ENCODE data around the gene CEBPB. TPM values are rescaled to one million over a fixed set of nuclear protein-coding genes. Genes with fewer than 3 reads are reported as not detected.

The CEBPB gene
- total RNA-seq, 1 donor from 2014 or later, result 19.6 TPM

DNA sequence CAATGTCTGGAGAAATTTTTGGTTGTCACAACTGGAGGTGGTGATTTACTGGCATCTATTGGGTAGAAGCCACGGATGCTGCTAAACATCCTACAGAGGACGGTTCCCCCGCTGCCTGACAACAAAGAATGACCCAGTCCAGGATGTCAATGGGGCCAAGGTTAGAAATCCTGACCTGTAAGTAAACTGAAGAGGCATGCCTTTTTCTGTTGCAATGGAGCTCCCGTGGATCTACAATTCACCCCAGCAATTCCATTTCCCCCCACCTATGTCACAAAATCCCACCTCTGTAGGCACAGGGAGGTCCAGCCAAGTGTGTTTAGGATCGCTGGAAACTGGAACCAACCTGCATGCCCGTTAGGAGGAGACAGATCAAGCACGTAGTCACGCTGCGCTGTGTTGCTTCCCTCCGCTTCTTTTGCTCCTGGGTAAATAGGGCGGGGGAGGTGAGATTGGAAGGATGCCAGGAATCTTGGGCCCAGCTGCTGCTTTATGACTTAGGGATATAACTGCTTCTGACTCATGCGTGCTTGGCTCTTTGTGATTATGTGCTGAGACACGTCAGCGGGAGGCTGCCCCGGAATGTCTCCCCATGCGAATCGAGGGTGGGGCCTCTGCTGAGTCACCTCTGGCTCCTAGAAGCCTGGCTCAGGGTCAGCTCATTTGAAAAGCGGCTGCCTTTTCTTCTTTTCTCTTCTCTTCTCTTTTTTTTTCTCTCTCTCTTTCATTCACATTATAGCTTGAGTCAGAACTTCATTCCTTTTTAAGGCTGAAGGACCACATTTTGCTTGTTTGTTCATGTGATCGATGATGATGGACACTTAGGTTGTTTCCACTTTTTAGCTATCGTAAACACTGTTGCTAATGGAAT, 24.7 kb upstream of the CEBPB start:
- H3K4me3 Mint-ChIP-seq (ENCODE audit: low read depth), result peak overlapping the region; percentile 35
- peak; percentile 47 for DNase-seq (ENCODE audit: low spot score, unreplicated experiment)
- peak overlapping the region; percentile 91 for H3K27ac Mint-ChIP-seq
- TF ChIP-seq, protein P1, sequence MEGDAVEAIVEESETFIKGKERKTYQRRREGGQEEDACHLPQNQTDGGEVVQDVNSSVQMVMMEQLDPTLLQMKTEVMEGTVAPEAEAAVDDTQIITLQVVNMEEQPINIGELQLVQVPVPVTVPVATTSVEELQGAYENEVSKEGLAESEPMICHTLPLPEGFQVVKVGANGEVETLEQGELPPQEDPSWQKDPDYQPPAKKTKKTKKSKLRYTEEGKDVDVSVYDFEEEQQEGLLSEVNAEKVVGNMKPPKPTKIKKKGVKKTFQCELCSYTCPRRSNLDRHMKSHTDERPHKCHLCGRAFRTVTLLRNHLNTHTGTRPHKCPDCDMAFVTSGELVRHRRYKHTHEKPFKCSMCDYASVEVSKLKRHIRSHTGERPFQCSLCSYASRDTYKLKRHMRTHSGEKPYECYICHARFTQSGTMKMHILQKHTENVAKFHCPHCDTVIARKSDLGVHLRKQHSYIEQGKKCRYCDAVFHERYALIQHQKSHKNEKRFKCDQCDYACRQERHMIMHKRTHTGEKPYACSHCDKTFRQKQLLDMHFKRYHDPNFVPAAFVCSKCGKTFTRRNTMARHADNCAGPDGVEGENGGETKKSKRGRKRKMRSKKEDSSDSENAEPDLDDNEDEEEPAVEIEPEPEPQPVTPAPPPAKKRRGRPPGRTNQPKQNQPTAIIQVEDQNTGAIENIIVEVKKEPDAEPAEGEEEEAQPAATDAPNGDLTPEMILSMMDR (IDR thresholded peaks at IDR 0.05; ENCODE audit: unreplicated experiment), result no peak
- H3K27me3 Mint-ChIP-seq, result no peaks in the 10 kb centered on the region
- H3K4me1 Mint-ChIP-seq (ENCODE audit: low read depth), result peaks cover 7% of the 10 kb centered on the region
- peaks cover 1% of the 10 kb centered on the region for H3K36me3 Mint-ChIP-seq (ENCODE audit: insufficient read depth)
- H3K9me3 Mint-ChIP-seq (ENCODE audit: low read depth), result peaks cover 4% of the 10 kb centered on the region

DNA sequence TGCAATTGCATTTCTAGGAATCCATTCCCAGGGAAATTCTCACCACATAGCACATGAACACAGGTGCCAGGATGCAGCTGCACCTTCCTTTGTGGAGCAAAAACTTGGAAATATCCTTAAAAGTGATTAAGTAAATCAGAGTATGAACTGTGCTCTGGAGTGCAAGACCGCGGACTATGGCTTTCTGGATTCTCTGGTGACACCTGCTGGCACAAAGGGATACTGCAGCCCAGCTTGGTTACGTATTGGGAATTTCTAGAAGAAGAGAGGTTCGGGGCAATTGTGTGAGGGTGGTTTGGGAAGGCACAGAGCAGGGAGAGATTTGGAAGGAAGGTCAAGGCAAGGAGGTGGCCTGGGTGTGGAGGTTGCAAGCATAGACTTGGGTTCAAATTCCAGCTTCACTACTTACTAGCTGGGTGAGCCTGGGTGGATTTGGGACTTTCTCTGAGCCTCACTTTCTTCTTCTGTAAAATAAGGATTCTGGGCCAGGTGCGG, 21.3 kb upstream of the CEBPB start:
- TF ChIP-seq, protein P1 (IDR thresholded peaks at IDR 0.05; ENCODE audit: unreplicated experiment), result peak; percentile 89
- DNase-seq (ENCODE audit: low spot score, unreplicated experiment), result peak; percentile 60
- H3K27me3 Mint-ChIP-seq, result no peaks in the 10 kb centered on the region
- peaks cover 4% of the 10 kb centered on the region for H3K9me3 Mint-ChIP-seq (ENCODE audit: low read depth)
- H3K27ac Mint-ChIP-seq, result peak overlapping the region; percentile 11
- H3K36me3 Mint-ChIP-seq (ENCODE audit: insufficient read depth), result peaks cover 1% of the 10 kb centered on the region
- no peak overlapping the region for H3K4me3 Mint-ChIP-seq (ENCODE audit: low read depth)
- peaks cover 17% of the 10 kb centered on the region for H3K4me1 Mint-ChIP-seq (ENCODE audit: low read depth)

DNA sequence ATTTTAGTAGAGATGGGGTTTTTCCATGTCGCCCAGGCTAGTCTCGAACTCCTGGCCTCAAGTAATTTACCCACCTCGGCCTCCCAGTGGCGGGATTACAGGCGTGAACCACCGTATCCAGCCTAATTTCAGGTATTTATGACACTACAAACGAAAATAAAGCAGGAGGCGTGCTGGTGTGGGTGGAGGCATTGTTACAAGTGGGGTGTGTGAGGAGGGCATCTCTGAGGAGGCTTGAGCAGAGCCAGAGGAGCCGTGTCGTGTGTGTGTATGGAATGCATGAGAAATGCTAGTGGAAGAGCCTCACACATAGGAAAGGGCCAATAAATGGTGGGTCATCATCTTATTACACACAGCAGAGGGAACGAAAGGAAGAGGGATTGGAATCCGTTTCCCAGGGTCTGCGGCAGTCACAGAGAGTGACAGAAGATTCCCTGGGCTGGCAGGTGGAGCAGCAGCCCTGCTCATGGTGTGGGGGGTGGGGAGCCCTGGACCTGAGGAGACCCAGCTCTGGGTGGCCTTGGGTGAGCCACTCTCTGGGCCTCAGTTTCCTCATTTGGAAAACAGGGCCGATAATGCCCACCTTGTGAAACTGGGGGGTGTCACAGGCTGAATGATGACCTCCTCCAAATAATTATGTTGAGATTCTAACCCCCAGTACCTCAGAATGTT, 19.9 kb upstream of the CEBPB start:
- Mint-ChIP-seq H3K9me3 (ENCODE audit: low read depth) (peaks cover 4% of the 10 kb centered on the region), H3K27me3 (no peaks in the 10 kb centered on the region), H3K27ac (no peak overlapping the region), H3K36me3 (ENCODE audit: insufficient read depth) (peaks cover 3% of the 10 kb centered on the region), H3K4me1 (ENCODE audit: low read depth) (peaks cover 17% of the 10 kb centered on the region), H3K4me3 (ENCODE audit: low read depth) (peak overlapping the region; percentile 33)
- DNase-seq (ENCODE audit: low spot score, unreplicated experiment), result no peak
- TF ChIP-seq, protein P1 (IDR thresholded peaks at IDR 0.05; ENCODE audit: unreplicated experiment), result no peak

DNA sequence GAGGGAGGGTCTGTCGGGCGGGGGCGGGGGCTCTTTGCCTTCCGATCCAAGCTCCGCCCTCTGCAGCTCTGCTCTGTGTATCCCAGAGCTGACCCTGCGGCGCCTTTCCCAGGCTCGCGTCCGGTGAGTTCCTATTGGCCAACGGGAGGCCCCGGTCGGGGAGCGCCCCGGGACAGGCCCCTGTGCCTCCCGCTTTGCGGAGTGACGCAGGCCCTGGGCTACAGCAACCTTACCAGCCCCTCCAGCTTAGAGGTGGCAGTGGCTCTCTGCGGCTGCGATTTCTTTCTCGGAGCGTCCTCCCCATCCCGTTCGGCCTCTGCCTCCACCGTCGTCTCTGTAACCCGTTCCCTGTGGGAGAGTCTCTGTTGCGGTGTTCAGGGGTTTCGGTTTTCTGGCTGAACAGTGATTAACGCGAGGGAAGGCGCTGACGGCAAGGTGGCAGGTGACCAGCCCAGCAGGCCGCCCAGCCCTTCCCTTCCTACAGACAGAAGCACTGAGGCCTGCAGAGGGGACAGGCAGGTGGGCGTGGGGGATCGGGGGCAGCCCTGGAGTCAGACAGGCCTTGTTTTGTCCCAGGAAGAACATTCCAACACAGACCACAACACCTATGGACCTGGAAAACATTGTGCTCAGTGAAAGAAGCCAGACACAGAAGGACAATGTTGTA, 18.1 kb upstream of the CEBPB start:
- peak overlapping the region; percentile 97 for H3K27ac Mint-ChIP-seq
- peaks cover 10% of the 10 kb centered on the region for H3K4me1 Mint-ChIP-seq (ENCODE audit: low read depth)
- H3K9me3 Mint-ChIP-seq (ENCODE audit: low read depth), result peaks cover 4% of the 10 kb centered on the region
- H3K36me3 Mint-ChIP-seq (ENCODE audit: insufficient read depth), result peaks cover 3% of the 10 kb centered on the region
- H3K4me3 Mint-ChIP-seq (ENCODE audit: low read depth), result peak overlapping the region; percentile 81
- peak; percentile 81 for DNase-seq (ENCODE audit: low spot score, unreplicated experiment)
- TF ChIP-seq, protein P1 (IDR thresholded peaks at IDR 0.05; ENCODE audit: unreplicated experiment), result no peak
- H3K27me3 Mint-ChIP-seq, result no peaks in the 10 kb centered on the region

DNA sequence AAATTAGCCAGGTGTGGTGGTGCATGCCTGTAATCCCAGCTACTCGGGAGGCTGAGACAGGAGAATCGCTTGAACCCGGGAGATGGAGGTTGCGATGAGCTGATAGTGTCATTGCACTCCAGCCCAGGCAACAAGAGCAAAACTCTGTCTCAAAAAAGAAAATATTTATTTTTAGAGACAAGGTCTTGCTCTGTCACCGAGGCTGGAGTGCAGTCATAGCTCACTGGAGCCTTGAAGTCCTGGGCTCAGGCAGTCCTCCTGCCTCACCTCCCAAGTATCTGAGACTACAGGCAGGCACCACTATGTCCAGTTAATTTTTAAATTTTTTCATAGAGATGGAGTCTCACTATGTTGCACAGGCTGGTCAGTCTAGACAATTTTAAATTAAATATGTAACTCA, 16.2 kb upstream of the CEBPB start:
- peaks cover 2% of the 10 kb centered on the region for H3K9me3 Mint-ChIP-seq (ENCODE audit: low read depth)
- H3K27me3 Mint-ChIP-seq, result no peaks in the 10 kb centered on the region
- peaks cover 10% of the 10 kb centered on the region for H3K4me1 Mint-ChIP-seq (ENCODE audit: low read depth)
- TF ChIP-seq, protein P1 (IDR thresholded peaks at IDR 0.05; ENCODE audit: unreplicated experiment), result no peak
- H3K27ac Mint-ChIP-seq, result no peak overlapping the region
- H3K4me3 Mint-ChIP-seq (ENCODE audit: low read depth), result no peak overlapping the region
- peaks cover 1% of the 10 kb centered on the region for H3K36me3 Mint-ChIP-seq (ENCODE audit: insufficient read depth)
- DNase-seq (ENCODE audit: low spot score, unreplicated experiment), result no peak
